Hematopoietic multipotent progenitor cell treated with erythropoietin and hydrocortisone succinate and interleukin-3 and kit ligand, for 4 days (in vitro differentiated cells): ENCODE data around the gene AFP.
"Not testable (repeated sequence)": the region's sequence is repeated elsewhere in the genome, so short reads cannot be mapped to it uniquely, and the experiment has no call there.

Source experiments
- DNase-seq: peaks from one replicate; pipeline ENCODE4 v3.0.0-alpha.2; 2015

Gene AFP

DNA sequence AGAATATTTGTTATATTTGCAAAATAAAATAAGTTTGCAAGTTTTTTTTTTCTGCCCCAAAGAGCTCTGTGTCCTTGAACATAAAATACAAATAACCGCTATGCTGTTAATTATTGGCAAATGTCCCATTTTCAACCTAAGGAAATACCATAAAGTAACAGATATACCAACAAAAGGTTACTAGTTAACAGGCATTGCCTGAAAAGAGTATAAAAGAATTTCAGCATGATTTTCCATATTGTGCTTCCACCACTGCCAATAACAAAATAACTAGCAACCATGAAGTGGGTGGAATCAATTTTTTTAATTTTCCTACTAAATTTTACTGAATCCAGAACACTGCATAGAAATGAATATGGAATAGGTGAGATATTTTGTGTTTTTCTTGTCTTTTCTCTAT is at the start of gene AFP:
TSS of gene AFP (plus strand) at position 238 of the 400 bp plus-strand sequence. CDS start at position 280, 42 bp downstream.
- no peak for DNase-seq

DNA sequence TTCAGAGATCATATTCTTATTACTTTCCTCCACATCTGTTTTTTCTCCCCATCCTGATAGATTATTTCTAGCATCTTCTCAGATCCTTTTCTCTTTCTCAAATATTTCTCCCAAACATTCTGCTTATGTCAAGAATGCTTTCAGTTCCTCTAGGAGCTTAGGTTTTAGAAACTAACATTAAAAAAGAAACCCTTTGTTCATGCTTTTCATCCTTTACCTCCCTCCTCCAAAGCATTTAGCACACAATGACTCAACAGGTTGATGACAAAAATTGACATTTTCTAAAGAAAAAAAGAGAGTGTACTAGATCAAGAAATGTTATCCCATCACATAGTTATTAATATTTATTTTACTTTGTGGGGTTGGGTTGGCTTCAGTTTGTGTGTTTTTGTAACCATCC is 48.5 kb upstream of the AFP start:
- no peak for DNase-seq

DNA sequence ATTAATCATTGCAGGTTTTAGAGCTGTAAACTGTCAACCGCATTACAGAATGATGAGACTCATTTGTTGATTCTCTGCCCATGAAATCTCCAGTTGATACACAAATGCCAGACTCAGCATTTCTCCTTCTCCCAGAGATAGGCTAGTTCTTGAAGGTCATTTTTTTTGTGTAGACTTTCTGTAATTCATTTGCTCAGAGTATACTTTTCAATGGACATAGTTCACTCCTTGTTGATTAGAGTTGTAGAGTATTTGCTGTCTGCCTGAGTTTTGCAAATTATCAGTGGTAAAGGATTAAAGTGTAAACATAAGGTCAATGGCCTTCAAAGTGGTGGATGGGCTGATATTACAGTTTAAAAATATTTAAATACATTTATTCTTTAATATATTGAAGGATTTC is 47.1 kb upstream of the AFP start:
- DNase-seq, result no peak

DNA sequence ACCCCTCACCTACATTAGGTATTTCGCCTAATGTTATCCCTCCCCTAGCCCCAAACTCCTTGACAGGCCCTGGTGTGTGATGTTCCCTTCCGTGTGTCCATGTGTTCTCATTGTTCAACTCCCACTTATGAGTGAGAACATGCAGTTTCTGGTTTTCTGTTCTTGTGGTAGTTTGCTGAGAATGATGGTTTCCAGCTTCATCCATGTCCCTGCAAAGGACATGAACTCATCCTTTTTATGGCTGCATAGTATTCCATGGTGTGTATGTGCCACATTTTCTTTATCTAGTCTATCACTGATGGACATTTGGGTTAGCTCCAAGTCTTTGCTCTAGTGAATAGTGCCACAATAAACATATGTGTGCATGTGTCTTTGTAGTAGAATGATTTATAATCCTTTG is 46.4 kb upstream of the AFP start:
- not testable (repeated sequence) for DNase-seq

DNA sequence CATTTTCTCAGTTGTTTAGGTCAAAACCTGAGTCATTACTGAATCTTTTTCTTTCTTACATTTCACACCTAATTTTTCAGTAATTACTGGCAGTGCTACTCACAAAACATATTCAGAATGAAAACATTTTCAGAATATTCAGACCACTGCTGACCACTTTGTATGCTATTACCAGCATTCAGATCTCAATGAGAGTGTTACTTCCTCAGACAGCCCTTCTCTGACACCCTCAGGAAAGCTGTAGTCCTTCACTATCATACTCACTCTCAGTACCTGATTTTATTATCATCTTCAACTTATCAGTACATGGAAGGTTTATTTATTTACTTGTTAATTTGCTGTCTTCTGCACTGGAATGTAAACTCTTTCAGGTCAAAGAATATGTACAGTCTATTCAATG is 44.2 kb upstream of the AFP start:
- no peak for DNase-seq

DNA sequence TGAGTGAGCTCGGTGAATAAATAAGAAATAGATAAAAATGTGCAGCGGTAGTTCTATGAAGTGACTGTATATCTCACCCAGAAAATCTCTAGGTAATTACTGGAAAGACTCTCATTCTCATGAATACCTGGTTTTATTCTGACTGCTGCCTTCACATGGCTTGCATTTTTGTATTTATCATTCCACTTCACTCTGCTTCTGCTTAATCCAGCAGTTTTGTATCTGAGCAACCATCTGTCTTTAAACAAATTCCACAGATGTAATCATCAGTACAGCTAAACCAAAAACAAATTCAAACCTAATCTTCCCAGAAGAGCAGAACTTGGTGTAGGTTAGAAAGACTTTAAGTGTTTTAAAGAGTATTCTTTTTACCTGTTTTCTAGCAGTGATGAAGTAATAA is 43.1 kb upstream of the AFP start:
- DNase-seq, result no peak

DNA sequence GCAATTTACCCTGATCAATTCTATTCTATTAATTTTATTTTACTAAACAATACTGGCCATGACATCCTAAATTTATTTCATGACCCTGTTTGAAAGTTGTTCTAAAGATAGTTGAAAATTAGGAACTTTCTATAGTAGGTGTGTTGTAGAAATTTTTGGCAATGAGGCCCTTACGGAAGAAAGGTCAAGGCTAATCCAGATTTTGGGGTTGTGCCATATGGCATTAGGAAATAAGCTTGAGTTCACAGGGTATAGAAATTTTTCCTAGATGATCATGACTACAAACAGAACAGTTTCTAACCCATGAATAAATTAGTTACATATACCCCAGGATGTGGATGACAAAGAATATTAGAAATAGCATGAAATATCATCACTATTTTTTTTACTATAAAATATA is 39.7 kb upstream of the AFP start:
- no peak for DNase-seq

DNA sequence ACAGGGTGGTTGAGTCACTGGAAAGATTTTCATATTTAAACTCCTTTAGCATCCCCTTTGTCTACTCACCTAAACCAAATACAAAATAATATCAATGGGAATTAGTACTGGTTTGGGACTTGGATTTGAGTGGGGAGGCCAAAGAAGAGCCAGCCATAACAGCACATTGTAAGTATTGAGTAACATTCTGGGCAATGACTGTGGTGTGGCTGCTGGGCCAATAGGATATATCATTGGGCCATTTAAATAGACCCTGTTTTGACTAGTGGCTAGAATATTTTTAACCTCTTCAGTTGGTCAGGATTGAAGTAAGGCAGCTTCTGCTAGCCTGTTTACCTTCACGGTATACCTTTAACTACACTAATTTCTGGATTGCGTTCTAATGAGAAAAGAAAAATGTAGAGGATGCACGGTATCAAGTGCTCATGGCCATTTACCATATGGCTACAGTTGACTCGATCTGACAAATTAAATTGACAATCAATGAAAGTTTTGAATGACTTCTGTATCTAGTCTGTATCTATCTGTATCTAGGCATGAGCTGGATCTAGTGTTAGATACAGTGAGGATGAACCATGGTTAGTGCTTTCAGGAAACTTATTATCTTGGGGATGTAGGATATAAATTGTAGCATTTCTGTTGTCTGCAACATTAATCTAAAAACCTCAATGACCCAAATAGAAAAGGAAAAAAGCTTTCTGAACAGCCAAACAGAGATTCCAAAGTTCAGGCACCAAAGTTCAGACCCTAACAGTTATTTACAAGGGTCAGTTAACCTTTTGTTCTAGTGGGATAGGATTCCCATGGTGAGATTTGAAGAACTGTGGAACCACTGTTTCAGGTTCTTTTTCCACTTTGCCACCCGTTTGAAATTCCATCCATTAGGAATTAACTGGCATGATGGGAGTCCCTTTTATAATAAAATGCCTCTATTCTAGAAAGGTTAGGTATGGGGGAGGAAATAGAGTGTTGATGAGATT is 38.7 kb upstream of the AFP start:
- DNase-seq, result no peak

DNA sequence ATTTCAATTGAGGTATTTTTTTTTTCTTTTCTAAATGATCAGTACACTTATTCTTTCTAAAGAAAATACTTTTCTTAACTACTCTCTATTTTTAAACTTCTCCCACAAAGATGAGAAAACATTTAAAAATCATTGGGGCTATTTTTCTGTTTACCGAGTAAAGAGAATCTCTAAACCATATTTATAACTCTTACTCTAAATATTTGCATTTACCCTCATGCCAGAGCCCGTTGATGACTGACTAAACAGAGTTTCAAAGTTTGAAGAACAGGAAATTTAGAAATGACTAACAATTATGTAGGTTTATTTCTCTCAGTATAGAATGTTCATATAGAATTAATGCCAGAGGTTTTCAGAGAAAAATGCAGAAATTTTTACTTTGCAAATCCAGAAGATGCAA is 34.6 kb upstream of the AFP start:
- no peak for DNase-seq

DNA sequence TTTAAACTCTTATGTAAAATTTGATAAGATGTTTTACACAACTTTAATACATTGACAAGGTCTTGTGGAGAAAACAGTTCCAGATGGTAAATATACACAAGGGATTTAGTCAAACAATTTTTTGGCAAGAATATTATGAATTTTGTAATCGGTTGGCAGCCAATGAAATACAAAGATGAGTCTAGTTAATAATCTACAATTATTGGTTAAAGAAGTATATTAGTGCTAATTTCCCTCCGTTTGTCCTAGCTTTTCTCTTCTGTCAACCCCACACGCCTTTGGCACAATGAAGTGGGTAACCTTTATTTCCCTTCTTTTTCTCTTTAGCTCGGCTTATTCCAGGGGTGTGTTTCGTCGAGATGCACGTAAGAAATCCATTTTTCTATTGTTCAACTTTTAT is 32.0 kb upstream of the AFP start, which contains the start of gene ALB:
TSS of gene ALB (plus strand) at position 246 of the 400 bp plus-strand sequence. CDS start at position 287, 41 bp downstream.
- no peak for DNase-seq

DNA sequence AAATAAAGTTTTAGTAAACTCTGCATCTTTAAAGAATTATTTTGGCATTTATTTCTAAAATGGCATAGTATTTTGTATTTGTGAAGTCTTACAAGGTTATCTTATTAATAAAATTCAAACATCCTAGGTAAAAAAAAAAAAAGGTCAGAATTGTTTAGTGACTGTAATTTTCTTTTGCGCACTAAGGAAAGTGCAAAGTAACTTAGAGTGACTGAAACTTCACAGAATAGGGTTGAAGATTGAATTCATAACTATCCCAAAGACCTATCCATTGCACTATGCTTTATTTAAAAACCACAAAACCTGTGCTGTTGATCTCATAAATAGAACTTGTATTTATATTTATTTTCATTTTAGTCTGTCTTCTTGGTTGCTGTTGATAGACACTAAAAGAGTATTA is 31.6 kb upstream of the AFP start:
- no peak for DNase-seq

DNA sequence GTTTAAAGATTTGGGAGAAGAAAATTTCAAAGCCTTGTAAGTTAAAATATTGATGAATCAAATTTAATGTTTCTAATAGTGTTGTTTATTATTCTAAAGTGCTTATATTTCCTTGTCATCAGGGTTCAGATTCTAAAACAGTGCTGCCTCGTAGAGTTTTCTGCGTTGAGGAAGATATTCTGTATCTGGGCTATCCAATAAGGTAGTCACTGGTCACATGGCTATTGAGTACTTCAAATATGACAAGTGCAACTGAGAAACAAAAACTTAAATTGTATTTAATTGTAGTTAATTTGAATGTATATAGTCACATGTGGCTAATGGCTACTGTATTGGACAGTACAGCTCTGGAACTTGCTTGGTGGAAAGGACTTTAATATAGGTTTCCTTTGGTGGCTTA is 30.9 kb upstream of the AFP start:
- no peak for DNase-seq

DNA sequence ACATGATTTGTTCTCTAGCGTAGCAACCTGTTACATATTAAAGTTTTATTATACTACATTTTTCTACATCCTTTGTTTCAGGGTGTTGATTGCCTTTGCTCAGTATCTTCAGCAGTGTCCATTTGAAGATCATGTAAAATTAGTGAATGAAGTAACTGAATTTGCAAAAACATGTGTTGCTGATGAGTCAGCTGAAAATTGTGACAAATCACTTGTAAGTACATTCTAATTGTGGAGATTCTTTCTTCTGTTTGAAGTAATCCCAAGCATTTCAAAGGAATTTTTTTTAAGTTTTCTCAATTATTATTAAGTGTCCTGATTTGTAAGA is 29.5 kb upstream of the AFP start:
- DNase-seq, result no peak

DNA sequence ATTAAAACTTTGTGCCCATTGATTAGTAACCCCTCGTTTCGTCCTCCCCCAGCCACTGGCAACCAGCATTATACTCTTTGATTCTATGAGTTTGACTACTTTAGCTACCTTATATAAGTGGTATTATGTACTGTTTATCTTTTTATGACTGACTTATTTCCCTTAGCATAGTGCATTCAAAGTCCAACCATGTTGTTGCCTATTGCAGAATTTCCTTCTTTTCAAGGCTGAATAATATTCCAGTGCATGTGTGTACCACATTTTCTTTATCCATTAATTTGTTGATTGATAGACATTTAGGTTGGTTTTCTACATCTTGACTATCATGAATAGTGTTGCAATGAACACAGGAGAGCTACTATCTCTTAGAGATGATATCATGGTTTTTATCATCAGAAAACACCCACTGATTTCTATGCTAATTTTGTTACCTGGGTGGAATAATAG is 28.8 kb upstream of the AFP start:
- no peak for DNase-seq

DNA sequence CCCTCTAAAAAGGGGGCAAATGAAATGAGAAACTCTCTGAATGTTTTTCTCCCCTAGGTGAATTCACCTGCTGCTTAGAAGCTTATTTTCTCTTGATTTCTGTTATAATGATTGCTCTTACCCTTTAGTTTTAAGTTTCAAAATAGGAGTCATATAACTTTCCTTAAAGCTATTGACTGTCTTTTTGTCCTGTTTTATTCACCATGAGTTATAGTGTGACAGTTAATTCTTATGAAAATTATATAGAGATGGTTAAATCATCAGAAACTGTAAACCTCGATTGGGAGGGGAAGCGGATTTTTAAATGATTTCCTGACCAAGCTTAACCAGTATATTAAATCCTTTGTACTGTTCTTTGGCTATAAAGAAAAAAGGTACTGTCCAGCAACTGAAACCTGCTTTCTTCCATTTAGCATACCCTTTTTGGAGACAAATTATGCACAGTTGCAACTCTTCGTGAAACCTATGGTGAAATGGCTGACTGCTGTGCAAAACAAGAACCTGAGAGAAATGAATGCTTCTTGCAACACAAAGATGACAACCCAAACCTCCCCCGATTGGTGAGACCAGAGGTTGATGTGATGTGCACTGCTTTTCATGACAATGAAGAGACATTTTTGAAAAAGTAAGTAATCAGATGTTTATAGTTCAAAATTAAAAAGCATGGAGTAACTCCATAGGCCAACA is 27.7 kb upstream of the AFP start:
- DNase-seq, result no peak

DNA sequence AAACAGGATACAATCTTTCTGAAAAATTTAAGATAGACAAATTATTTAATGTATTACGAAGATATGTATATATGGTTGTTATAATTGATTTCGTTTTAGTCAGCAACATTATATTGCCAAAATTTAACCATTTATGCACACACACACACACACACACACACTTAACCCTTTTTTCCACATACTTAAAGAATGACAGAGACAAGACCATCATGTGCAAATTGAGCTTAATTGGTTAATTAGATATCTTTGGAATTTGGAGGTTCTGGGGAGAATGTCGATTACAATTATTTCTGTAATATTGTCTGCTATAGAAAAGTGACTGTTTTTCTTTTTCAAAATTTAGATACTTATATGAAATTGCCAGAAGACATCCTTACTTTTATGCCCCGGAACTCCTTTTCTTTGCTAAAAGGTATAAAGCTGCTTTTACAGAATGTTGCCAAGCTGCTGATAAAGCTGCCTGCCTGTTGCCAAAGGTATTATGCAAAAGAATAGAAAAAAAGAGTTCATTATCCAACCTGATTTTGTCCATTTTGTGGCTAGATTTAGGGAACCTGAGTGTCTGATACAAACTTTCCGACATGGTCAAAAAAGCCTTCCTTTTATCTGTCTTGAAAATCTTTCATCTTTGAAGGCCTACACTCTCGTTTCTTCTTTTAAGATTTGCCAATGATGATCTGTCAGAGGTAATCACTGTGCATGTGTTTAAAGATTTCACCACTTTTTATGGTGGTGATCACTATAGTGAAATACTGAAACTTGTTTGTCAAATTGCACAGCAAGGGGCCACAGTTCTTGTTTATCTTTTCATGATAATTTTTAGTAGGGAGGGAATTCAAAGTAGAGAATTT is 26.8 kb upstream of the AFP start:
- DNase-seq, result no peak

DNA sequence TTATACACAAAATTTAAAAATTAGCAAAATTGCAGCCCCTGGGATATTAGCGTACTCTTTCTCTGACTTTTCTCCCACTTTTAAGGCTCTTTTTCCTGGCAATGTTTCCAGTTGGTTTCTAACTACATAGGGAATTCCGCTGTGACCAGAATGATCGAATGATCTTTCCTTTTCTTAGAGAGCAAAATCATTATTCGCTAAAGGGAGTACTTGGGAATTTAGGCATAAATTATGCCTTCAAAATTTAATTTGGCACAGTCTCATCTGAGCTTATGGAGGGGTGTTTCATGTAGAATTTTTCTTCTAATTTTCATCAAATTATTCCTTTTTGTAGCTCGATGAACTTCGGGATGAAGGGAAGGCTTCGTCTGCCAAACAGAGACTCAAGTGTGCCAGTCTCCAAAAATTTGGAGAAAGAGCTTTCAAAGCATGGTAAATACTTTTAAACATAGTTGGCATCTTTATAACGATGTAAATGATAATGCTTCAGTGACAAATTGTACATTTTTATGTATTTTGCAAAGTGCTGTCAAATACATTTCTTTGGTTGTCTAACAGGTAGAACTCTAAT is 26.0 kb upstream of the AFP start:
- DNase-seq, result no peak

DNA sequence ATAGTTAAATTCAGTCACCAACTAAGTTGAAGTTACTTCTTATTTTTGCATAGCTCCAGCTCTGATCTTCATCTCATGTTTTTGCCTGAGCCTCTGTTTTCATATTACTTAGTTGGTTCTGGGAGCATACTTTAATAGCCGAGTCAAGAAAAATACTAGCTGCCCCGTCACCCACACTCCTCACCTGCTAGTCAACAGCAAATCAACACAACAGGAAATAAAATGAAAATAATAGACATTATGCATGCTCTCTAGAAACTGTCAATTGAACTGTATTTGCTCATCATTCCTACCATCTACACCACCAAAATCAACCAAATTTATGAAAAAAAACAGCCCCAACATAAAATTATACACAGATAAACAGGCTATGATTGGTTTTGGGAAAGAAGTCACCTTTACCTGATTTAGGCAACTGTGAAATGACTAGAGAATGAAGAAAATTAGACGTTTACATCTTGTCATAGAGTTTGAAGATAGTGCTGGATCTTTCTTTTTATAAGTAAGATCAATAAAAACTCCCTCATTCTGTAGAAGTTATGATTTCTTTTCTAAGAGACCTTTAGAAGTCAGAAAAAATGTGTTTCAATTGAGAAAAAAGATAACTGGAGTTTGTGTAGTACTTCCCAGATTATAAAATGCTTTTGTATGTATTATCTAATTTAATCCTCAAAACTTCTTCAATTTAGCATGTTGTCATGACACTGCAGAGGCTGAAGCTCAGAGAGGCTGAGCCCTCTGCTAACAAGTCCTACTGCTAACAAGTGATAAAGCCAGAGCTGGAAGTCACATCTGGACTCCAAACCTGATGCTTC is 24.9 kb upstream of the AFP start:
- DNase-seq, result no peak

DNA sequence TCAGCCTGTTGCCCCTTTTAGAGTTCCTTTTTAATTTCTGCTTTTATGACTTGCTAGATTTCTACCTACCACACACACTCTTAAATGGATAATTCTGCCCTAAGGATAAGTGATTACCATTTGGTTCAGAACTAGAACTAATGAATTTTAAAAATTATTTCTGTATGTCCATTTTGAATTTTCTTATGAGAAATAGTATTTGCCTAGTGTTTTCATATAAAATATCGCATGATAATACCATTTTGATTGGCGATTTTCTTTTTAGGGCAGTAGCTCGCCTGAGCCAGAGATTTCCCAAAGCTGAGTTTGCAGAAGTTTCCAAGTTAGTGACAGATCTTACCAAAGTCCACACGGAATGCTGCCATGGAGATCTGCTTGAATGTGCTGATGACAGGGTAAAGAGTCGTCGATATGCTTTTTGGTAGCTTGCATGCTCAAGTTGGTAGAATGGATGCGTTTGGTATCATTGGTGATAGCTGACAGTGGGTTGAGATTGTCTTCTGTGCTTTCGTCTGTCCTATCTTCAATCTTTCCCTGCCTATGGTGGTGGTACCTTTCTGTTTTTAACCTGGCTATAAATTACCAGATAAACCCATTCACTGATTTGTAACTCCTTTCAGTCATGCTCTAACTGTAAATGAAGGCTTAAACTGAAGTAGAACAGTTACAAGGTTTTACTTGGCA is 24.1 kb upstream of the AFP start:
- no peak for DNase-seq

DNA sequence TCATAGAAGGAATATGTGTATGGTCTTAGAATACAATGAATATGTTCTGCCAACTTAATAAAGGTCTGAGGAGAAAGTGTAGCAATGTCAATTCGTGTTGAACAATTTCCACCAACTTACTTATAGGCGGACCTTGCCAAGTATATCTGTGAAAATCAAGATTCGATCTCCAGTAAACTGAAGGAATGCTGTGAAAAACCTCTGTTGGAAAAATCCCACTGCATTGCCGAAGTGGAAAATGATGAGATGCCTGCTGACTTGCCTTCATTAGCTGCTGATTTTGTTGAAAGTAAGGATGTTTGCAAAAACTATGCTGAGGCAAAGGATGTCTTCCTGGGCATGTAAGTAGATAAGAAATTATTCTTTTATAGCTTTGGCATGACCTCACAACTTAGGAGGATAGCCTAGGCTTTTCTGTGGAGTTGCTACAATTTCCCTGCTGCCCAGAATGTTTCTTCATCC is 22.7 kb upstream of the AFP start:
- no peak for DNase-seq

DNA sequence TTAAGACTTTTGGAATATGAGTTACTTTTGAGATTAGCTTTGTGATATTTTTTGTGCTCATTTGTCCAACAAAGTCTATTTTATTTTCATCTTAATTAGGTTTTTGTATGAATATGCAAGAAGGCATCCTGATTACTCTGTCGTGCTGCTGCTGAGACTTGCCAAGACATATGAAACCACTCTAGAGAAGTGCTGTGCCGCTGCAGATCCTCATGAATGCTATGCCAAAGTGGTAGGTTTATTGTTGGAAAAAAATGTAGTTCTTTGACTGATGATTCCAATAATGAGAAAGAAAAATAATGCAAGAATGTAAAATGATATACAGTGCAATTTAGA is 21.1 kb upstream of the AFP start:
- no peak for DNase-seq
